22Rv1 (cell line): ENCODE data around the gene CES2.

Source experiments
- CTCF ChIP-seq: fragments of 450-650 bp; IDR thresholded peaks from 2 replicates; pipeline ENCODE4 v1.5.1; 2017; ENCODE audit warnings: mild to moderate bottlenecking
- ZFX ChIP-seq: fragments of 450-650 bp; IDR thresholded peaks from 2 replicates; pipeline ENCODE4 v1.6.1; 2017; ENCODE audit warnings: antibody characterized with exemption, borderline replicate concordance

- TF ChIP-seq CTCF, result no peak
- TF ChIP-seq ZFX, result no peak
These were observed 26.6 kb downstream of the CES2 start for GRCh38 chr16:66961914-66962313.
